ENCODE data around the gene SARS1.

Gene SARS1

DNA sequence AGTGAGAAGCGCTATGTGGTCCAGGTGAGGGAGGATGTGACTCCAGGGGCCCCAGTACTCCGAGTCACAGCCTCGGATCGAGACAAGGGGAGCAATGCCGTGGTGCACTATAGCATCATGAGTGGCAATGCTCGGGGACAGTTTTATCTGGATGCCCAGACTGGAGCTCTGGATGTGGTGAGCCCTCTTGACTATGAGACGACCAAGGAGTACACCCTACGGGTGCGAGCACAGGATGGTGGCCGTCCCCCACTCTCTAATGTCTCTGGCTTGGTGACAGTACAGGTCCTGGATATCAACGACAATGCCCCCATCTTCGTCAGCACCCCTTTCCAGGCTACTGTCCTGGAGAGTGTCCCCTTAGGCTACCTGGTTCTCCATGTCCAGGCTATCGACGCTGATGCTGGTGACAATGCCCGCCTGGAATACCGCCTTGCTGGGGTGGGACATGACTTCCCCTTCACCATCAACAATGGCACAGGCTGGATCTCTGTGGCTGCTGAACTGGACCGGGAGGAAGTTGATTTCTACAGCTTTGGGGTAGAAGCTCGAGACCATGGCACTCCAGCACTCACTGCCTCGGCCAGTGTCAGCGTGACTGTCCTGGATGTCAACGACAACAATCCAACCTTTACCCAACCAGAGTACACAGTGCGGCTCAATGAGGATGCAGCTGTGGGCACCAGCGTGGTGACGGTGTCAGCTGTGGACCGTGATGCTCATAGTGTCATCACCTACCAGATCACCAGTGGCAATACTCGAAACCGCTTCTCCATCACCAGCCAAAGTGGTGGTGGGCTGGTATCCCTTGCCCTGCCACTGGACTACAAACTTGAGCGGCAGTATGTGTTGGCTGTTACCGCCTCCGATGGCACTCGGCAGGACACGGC, 37.8 kb downstream of the SARS1 start:
- no peak for DNase-seq

DNA sequence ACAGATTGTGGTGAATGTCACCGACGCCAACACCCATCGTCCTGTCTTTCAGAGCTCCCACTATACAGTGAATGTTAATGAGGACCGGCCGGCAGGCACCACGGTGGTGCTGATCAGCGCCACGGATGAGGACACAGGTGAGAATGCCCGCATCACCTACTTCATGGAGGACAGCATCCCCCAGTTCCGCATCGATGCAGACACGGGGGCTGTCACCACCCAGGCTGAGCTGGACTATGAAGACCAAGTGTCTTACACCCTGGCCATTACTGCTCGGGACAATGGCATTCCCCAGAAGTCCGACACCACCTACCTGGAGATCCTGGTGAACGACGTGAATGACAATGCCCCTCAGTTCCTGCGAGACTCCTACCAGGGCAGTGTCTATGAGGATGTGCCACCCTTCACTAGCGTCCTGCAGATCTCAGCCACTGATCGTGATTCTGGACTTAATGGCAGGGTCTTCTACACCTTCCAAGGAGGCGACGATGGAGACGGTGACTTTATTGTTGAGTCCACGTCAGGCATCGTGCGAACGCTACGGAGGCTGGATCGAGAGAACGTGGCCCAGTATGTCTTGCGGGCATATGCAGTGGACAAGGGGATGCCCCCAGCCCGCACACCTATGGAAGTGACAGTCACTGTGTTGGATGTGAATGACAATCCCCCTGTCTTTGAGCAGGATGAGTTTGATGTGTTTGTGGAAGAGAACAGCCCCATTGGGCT, 38.6 kb downstream of the SARS1 start:
- no peak for DNase-seq

DNA sequence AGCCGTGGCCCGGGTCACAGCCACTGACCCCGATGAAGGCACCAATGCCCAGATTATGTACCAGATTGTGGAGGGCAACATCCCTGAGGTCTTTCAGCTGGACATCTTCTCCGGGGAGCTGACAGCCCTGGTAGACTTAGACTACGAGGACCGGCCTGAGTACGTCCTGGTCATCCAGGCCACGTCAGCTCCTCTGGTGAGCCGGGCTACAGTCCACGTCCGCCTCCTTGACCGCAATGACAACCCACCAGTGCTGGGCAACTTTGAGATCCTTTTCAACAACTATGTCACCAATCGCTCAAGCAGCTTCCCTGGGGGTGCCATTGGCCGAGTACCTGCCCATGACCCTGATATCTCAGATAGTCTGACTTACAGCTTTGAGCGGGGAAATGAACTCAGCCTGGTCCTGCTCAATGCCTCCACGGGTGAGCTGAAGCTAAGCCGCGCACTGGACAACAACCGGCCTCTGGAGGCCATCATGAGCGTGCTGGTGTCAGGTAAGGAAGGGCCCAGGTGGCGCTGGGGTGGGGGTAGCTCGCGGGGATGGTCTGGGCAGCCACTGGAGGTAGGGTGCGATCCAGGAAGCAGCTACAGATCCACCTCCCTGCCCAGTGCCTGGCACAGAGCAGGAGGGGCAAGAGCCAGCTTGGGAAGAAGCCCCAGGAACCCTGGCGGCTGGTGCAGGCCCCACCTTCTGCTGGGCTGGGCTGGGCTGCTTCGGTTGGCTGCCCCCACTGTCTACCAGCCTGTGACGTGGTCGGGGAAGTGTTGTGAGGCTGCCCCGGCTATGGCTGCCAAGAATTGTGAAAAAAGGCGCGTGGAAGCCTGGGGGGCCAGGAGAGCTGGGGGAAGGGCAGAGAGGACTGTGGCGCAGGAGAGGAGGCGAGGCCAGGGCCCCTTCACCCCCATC, 39.4 kb downstream of the SARS1 start:
- no peak for DNase-seq

DNA sequence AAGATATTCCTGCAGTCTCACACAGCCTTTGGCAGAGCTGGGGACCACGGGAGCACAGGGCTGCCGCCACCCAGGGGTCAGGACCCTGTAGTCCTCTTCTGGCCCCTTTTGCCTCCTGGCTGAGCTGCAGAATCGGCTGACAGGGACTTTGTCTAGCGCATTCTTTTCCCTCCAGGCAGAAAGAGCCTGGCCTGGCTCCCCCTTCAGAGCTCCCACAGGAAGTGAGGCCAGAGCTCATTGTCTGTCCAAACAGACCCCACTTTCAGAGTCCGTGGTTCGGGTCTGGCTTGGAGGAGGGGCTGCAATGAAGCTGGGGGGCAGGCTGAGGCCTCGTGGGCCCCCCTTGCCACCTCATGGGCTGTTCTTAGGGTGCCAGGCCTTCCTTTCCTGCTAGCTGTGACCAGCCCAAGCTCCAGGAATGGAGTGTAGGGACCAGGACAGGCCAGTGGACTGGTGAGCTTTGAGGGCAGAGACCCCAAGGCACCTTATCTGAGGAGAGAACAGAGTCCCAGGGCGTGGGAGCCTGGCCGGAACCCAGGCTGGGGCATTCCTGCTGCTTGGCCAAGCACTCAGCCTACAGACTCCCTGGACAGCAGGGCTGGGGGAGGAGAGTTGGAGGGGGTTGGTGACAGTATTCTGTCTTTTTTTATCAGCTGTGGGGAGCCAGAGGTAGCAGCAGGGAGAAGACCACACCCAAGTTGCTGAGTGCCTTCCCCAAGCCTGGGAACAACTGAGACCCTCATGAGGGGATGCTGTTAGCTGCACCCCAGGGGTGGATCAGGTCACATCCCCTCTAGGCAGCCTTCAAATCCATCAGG, 40.3 kb downstream of the SARS1 start:
- no peak for DNase-seq

DNA sequence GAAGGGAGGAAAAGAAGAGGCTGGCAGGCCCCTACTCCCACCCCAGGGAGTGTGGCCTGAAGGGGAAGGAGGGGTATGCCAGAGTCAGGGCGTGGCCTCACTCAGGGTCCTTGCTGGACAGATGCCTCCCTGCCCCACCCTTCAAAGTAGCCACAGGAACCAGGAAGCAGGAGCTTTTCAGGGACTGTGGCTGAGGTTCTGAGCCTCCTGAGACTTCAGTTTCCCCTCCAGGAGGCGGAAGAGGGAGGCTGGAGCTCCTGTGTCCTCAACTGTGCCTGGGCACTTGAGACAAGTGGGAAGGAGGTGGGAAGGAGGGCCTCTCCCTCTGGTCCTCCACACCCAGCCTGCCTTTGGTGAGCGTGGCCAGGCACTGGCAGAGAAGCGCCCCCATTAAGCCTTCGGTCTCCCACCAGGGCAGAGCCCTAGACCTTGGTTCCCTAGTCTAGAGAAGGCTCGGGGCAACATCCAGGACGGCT, 40.9 kb downstream of the SARS1 start:
- DNase-seq = no peak

DNA sequence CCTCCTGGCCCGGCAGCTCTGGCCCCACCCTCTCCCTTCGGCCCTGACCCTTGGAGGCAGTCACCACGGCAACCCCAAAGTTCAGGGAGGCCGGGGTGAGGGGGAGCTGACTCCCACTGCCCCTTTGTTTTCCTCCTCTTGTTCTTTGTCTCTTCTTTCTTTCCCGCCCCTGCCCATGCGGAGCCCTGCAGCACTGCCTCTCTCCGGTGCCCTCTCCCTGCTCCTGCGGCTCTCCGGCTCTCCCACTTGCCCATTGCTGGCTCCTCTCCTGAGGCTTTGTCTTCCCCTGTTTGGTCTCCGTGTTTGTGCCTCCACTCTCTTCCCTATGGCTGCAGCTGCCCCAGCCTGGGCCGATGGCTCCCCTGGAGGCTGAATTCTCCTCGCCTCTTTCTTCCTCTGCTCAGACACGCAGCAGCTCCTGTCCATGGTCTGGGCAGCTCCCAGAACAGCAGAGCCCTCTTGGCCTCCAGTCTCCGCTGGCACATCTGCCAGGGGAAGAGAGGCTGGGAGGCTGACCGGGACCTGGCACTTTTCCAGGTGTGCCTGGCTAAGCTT, 41.5 kb downstream of the SARS1 start:
- DNase-seq = no peak

DNA sequence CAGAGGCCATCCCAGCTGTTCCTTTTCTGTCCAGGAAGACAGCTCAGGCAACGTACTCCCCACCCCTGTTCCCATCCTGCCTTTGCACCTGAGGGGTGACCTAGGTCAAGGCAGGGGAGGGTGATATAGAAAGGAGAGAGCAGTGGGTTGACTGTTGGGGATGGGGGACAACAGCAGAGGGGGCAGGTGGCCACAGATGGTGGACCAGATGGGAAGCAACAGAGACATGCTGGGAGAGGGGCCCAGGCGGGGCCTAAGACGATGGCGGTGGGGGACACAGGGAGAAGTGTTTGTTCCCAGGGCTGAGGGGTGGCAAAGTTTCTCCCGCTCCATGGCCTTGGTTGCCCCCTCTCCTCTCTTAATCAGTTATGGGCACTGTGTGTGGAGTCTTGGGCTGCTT, 42.0 kb downstream of the SARS1 start:
- DNase-seq = no peak

DNA sequence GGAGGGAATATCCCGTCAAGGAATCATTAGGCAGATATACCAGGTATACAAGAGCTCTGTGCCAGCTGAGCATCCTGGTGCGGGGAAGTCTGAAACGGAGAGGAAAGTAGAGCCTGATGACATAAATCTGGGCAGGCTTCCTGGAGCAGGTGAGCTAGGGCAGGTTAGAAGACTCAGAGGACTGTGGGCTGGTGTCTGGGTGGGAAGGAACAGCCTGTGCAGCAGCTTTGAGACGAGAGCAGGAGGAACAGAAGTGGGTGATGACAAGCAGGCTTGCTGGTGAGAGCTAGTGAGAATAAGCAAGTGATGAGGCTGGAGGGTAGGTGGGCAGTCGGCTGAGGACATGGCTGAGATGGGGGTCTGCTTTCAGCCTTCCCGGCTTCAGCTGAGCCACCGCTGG, 42.4 kb downstream of the SARS1 start:
- no peak for DNase-seq

DNA sequence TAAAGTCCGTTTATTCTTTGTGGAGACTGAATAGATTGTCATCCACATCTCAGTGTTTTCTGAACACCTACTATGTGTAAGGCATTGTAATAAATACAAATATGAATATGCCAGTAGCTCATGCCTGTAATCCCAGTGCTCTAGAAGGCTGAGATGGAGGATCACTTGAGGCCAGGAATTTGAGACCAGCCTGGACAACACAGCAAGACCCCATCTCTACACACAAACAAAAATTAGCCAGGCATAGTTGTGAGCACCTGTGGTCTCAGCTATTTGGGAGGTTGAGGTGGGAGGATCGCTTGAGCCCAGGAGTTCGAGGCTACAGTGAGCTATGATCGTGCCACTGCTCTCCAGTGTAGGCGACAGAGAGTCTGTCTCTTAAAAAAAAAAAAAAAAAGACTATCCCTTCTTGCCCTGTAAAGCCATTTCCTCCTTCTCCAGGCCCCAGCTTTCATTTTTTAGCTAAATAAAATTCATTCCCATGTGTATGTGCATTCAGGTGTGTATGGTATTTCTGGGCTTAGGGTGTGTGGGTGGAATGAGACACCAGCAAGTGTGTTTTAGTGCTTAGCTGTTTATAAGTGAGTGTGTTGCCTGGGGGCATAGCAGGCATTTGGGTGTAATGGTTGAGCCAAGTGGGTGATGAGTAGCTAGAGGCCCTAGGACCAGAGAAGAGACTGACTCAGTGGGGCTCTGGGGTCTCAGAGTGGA, 43.4 kb downstream of the SARS1 start:
- no peak for DNase-seq

DNA sequence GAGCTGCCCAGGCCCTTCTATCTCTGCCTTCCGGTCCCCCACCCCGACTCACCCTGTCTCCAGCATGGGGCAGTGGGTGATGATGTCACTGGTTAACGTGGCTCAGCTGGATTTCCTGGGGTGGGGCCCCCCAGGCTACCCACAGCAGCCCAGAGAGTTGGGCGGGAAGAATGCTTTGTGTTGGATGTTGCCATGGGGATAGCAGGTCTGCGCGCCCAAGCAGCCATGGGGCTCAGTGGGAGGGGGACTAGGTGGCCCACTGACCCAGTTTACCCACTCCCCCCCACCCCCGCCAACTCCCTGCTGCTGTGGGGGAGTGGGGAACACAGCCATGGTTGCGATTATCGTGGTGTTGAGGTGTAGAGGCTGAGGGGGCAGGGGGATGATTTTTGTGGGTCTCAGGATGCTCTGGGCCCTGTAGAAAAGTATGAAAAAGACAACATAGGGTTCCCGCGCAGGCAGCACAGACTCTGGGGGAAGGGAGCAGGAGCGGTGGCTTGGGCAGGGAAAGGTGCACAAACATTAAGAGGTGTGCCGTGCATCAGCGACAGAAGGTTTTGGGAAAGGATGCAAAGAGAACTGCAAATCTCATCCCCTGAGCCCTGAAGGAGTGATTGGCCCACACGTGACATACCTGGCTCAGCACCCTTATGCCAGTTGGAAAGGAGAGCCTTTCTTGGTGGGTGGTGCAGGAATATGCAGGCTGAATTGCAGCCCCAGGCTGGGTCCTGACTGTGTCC, 44.1 kb downstream of the SARS1 start:
- no peak for DNase-seq

DNA sequence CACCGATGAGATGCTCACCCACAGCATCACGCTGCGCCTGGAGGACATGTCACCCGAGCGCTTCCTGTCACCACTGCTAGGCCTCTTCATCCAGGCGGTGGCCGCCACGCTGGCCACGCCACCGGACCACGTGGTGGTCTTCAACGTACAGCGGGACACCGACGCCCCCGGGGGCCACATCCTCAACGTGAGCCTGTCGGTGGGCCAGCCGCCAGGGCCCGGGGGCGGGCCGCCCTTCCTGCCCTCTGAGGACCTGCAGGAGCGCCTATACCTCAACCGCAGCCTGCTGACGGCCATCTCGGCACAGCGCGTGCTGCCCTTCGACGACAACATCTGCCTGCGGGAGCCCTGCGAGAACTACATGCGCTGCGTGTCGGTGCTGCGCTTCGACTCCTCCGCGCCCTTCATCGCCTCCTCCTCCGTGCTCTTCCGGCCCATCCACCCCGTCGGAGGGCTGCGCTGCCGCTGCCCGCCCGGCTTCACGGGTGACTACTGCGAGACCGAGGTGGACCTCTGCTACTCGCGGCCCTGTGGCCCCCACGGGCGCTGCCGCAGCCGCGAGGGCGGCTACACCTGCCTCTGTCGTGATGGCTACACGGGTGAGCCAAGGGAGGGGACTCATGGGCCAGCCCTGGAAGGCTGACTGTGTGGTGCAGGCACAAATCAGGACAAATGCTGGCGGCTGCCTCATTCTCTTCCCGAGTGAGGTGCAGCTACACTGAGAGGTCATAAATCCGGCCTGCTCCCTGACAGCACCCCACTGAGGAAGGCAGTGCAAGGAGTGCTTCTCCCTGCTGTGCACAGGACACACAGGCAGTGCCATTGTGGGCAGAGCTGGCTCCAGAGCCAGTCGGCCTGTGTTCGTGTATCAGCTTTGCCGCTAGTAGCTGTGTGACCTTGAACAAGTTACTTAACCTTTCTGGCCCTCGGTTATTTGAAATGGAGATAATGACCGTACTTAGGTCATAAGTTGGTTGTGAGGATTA, 45.1 kb downstream of the SARS1 start:
- DNase-seq = no peak

DNA sequence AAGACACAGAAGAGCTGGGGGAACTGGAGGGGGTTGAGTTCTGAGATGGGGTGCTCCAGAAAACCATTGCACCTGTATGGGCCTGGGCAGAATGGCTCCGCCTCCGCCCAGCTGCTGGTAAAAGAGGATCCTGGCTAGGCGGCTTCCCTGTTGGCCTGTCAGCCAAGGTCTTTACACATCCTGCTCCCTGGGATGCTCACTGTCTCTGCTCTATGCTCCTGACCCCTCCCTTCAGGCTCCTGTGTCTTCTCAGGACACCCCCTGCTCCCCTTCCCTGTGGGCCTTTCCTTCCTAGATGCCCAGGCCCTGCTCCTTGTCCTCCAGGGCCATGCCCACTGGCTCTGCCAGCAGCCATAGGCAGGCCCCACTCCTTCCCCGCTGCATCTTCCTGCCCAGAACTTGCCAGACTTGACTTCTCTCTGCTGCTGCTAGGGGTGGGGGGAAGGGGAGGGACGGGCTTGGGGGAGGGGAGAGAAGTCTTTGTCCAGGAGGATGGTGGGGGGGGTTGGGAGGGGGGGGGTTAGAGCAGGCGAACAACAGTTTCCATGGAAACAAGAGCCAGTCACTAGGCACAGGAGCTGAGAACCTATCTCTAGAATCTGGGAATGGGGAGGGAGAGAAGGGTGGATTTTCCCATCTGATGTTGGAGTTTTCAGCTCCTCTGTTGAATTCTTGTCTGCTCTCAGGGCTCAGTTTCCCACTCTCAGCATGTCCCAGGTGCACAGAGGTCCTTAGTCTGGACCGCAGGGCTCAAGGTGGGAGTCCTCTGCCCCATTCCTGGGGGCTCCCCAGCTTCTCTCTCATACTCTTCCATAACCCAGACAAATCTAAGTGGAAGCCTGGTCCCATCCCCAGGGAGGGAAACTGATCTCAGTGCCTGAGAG, 46.2 kb downstream of the SARS1 start:
- no peak for DNase-seq

DNA sequence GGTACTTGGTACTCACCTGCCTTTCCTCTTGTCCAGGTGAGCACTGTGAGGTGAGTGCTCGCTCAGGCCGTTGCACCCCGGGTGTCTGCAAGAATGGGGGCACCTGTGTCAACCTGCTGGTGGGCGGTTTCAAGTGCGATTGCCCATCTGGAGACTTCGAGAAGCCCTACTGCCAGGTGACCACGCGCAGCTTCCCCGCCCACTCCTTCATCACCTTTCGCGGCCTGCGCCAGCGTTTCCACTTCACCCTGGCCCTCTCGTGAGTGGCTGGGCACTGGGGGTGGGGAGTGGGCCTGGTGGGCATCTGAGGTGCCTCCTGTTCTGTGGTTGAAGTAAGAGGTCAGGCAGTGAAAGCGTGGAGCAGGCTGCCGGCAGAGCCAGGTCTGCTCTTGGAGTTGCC, 47.3 kb downstream of the SARS1 start:
- no peak for DNase-seq

DNA sequence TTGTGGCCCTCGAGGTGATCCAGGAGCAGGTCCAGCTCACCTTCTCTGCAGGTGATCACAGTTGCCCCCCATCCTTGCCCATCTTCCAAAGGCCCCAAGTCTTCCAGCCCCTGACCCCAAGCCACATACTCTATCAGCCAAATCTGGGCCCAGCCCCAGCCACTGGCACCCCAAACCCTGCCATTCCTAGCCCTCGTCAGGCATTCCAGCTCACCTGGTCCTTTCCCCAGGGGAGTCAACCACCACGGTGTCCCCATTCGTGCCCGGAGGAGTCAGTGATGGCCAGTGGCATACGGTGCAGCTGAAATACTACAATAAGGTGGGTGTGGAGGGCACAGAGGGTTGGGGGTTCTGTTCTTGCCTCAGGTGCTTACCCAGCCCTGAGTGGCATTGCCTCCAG, 47.9 kb downstream of the SARS1 start:
- DNase-seq = no peak

DNA sequence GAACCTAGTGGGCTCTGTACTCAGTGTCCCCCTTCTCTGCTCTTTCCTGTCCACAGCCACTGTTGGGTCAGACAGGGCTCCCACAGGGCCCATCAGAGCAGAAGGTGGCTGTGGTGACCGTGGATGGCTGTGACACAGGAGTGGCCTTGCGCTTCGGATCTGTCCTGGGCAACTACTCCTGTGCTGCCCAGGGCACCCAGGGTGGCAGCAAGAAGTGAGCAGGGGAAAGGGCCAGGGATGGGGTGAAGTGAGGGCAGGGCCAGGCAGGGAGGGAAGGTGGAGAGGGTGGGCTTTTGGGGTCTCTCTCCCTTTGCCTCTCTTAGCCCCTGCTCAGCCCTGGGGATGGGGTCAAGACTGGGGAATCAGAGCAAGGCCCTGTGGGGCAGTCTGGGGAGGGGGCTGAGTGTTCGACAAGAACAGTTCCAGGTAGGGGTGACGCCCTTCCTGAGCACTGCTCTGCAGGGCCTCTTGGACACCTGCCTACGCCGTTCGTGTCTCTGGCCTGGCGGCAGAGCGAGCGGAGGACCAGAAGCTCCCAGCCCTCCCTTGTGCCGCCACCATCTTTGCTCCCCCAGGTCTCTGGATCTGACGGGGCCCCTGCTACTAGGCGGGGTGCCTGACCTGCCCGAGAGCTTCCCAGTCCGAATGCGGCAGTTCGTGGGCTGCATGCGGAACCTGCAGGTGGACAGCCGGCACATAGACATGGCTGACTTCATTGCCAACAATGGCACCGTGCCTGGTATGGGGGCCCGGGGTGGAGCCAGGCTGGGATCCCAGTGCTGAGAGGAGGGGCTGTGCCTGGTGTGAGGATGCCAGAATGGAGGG, 48.7 kb downstream of the SARS1 start:
- no peak for DNase-seq

DNA sequence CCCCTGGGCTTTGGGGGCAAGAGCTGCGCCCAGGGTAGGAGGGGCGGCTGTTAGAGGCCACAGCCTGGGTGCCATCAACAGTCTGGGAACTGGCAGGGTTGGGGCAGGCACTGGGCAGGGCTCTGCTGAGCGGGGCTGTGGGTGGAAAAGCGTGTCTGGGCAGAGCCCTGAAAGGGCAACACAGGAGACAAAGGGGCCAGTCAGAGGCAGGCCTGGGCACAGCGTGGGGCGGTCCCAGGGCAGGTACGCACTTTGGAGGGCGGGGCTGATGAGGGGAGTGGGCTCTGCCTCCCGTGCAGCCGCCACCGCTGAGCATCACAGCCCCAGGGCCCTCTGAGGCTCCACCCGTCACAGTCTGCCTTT, 49.5 kb downstream of the SARS1 start:
- DNase-seq = no peak
